HepG2 (cell line): ENCODE measurements around the gene TAF6L. TPM values are rescaled to one million over a fixed set of nuclear protein-coding genes. Genes with fewer than 3 reads are reported as not detected.

Experiments
- GLI4 ChIP-seq: sonication (generic); formaldehyde crosslinking; IDR thresholded peaks from 2 replicates; pipeline ENCODE4 v1.5.1; 2020; ENCODE audit warnings: missing genetic modification reagents, mild to moderate bottlenecking, moderate library complexity, borderline replicate concordance
- MED8 ChIP-seq: sonication (generic); formaldehyde crosslinking; IDR thresholded peaks from 2 replicates; pipeline ENCODE4 v1.8.1; 2023; ENCODE audit warnings: mild to moderate bottlenecking, missing genetic modification reagents; ENCODE audit not compliant: insufficient replicate concordance
- SOX6 ChIP-seq, 2 experiments: fragments of 450-650 bp in 1 of 2; sonication (generic) in 1 of 2; formaldehyde crosslinking in 1 of 2; IDR thresholded peaks; 2 replicates each; pipeline versions ENCODE4 v1.4.0 to v1.6.1; 2017 to 2020; ENCODE audit warnings: antibody characterized with exemption in 1 of 2, mild to moderate bottlenecking in 1 of 2, missing genetic modification reagents in 1 of 2
- ZNF180 ChIP-seq: sonication (generic); formaldehyde crosslinking; IDR thresholded peaks from 2 replicates; pipeline ENCODE4 v1.4.0; 2020; ENCODE audit warnings: low read depth, missing genetic modification reagents, borderline replicate concordance
- ZNF282 ChIP-seq: fragments of 450-650 bp; IDR thresholded peaks from 2 replicates; pipeline ENCODE4 v1.6.1; 2018; ENCODE audit not compliant: partially characterized antibody
- ZNF768 ChIP-seq: sonication (generic); formaldehyde crosslinking; IDR thresholded peaks from 2 replicates; pipeline ENCODE4 v1.4.0; 2020; ENCODE audit warnings: missing genetic modification reagents
- polyA plus RNA-seq, 8 experiments: library from polyadenylated mRNA; depleted of rRNA in 3 of 8; stranded (reverse) in 7 of 8; unstranded in 1 of 8; fragments of >200 nt; fragmentation: Illumina TruSeq in 4 of 8; extraction: Trizol in 4 of 8; gene quantifications; 2 replicates each; pipeline versions ENCODE4 v1.2.1 to v1.2.3, GENCODE V29; 2011 to 2016; ENCODE audit warnings: low read depth in 4 of 8, missing spikeins in 1 of 8, mixed read lengths in 1 of 8; ENCODE audit not compliant: insufficient read depth in 1 of 8
- total RNA-seq, 5 experiments: library from RNA; depleted of rRNA; stranded (reverse); fragments of >200 nt; fragmentation: Illumina TruSeq; extraction: Trizol; gene quantifications; 2 replicates each; pipeline ENCODE4 v1.2.3, GENCODE V29; 2016; ENCODE audit warnings: low read depth in 1 of 5
- TF ChIP-seq, protein P1 (sequence below), 2 experiments: fragments of 450-650 bp in 1 of 2; sonication (generic) in 1 of 2; formaldehyde crosslinking in 1 of 2; IDR thresholded peaks; 2 replicates each; pipeline versions ENCODE4 v1.6.1 to v1.8.0; 2016 to 2022; ENCODE audit warnings: antibody characterized with exemption in 1 of 2, mild to moderate bottlenecking in 1 of 2, missing genetic modification reagents in 1 of 2
- TF ChIP-seq, protein P2 (sequence below): IDR thresholded peaks from 2 replicates; pipeline ENCODE4 v1.6.1; 2018; ENCODE audit warnings: missing genetic modification reagents, mild to moderate bottlenecking, missing compliant biosample characterization
- TF ChIP-seq, protein P3 (sequence below): IDR thresholded peaks from 2 replicates; pipeline ENCODE4 v1.6.1; 2016; ENCODE audit warnings: mild to moderate bottlenecking, missing biosample characterization, missing genetic modification reagents
- TF ChIP-seq, protein P4 (sequence below): IDR thresholded peaks from 2 replicates; pipeline ENCODE4 v1.6.1; 2016; ENCODE audit warnings: low read depth, control low read depth
- TF ChIP-seq, protein P5 (sequence below): sonication (generic); formaldehyde crosslinking; IDR thresholded peaks from 2 replicates; pipeline ENCODE4 v1.4.0; 2020; ENCODE audit warnings: missing genetic modification reagents

Gene TAF6L
- total and polyA plus RNA-seq, 2 of the 13 experiments (the other 11 are each of a cell fraction or from before 2014, with no cell fraction given), result 12.6 to 19.4 TPM

DNA sequence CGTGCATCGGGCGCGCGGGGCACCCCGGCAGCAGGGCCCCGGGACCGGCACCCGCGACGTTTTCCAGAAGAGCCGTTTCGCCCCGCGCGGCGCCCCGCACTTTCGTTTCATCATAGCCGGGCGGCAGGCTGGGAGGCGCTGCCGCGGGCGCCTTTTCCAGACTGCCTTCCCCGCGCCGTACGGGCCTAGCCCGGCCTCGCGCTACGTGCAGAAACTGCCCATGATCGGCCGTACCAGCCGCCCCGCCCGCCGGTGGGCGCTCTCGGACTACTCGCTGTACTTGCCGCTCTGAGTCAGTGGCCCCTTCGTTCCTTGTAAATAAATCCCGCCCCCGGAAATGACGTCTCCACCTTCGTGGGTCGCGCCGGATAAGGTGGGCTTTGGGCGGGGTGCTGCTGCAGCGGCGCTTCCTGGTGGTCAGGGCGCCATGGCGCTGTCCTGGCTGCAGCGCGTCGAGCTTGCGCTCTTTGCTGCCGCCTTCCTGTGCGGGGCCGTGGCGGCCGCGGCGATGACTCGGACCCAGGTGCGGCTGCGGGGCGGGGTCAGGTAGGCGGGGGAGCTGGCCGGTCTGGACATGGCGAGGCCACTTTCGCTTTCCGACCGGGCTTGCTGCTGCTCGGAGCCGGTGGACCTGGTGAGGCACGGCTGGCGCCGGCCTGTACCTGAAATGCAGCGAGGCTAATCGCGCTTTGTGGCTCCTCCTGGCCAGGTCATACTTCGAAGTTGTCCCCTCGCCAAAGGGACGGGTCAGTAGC, 16.0 kb downstream of the TAF6L start, which contains the start of gene TMEM179B (continued):
- TF ChIP-seq, protein P1, sequence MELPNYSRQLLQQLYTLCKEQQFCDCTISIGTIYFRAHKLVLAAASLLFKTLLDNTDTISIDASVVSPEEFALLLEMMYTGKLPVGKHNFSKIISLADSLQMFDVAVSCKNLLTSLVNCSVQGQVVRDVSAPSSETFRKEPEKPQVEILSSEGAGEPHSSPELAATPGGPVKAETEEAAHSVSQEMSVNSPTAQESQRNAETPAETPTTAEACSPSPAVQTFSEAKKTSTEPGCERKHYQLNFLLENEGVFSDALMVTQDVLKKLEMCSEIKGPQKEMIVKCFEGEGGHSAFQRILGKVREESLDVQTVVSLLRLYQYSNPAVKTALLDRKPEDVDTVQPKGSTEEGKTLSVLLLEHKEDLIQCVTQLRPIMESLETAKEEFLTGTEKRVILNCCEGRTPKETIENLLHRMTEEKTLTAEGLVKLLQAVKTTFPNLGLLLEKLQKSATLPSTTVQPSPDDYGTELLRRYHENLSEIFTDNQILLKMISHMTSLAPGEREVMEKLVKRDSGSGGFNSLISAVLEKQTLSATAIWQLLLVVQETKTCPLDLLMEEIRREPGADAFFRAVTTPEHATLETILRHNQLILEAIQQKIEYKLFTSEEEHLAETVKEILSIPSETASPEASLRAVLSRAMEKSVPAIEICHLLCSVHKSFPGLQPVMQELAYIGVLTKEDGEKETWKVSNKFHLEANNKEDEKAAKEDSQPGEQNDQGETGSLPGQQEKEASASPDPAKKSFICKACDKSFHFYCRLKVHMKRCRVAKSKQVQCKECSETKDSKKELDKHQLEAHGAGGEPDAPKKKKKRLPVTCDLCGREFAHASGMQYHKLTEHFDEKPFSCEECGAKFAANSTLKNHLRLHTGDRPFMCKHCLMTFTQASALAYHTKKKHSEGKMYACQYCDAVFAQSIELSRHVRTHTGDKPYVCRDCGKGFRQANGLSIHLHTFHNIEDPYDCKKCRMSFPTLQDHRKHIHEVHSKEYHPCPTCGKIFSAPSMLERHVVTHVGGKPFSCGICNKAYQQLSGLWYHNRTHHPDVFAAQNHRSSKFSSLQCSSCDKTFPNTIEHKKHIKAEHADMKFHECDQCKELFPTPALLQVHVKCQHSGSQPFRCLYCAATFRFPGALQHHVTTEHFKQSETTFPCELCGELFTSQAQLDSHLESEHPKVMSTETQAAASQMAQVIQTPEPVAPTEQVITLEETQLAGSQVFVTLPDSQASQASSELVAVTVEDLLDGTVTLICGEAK (IDR thresholded peaks at IDR 0.05), result peak; percentile 46; the same call in 1 of the 2 replicates
- TF ChIP-seq, protein P1 (CRISPR knock-in tag; IDR thresholded peaks at IDR 0.05), result peak; percentile 72; the same call in 1 of the 2 replicates
- TF ChIP-seq, protein P2, sequence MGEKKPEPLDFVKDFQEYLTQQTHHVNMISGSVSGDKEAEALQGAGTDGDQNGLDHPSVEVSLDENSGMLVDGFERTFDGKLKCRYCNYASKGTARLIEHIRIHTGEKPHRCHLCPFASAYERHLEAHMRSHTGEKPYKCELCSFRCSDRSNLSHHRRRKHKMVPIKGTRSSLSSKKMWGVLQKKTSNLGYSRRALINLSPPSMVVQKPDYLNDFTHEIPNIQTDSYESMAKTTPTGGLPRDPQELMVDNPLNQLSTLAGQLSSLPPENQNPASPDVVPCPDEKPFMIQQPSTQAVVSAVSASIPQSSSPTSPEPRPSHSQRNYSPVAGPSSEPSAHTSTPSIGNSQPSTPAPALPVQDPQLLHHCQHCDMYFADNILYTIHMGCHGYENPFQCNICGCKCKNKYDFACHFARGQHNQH, result peak; percentile 81
- TF ChIP-seq, protein P3, sequence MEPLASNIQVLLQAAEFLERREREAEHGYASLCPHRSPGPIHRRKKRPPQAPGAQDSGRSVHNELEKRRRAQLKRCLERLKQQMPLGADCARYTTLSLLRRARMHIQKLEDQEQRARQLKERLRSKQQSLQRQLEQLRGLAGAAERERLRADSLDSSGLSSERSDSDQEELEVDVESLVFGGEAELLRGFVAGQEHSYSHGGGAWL (CRISPR knock-in tag), result peak; percentile 92
- TF ChIP-seq, protein P4, sequence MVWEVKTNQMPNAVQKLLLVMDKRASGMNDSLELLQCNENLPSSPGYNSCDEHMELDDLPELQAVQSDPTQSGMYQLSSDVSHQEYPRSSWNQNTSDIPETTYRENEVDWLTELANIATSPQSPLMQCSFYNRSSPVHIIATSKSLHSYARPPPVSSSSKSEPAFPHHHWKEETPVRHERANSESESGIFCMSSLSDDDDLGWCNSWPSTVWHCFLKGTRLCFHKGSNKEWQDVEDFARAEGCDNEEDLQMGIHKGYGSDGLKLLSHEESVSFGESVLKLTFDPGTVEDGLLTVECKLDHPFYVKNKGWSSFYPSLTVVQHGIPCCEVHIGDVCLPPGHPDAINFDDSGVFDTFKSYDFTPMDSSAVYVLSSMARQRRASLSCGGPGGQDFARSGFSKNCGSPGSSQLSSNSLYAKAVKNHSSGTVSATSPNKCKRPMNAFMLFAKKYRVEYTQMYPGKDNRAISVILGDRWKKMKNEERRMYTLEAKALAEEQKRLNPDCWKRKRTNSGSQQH (CRISPR knock-in tag), result 0 out of 2 replicates have a peak, but pooled peaks have one; percentile 43
- no peak for TF ChIP-seq ZNF180 (CRISPR knock-in tag)
- TF ChIP-seq ZNF768 (CRISPR knock-in tag), result peak; percentile 79
- no peak for TF ChIP-seq GLI4 (CRISPR knock-in tag)
- TF ChIP-seq MED8, result peak; percentile 19
- TF ChIP-seq ZNF282, result no peak
- no peak for TF ChIP-seq SOX6 (IDR thresholded peaks at IDR 0.05)
- TF ChIP-seq SOX6 (CRISPR knock-in tag; IDR thresholded peaks at IDR 0.05), result peak; percentile 74
- TF ChIP-seq, protein P5, sequence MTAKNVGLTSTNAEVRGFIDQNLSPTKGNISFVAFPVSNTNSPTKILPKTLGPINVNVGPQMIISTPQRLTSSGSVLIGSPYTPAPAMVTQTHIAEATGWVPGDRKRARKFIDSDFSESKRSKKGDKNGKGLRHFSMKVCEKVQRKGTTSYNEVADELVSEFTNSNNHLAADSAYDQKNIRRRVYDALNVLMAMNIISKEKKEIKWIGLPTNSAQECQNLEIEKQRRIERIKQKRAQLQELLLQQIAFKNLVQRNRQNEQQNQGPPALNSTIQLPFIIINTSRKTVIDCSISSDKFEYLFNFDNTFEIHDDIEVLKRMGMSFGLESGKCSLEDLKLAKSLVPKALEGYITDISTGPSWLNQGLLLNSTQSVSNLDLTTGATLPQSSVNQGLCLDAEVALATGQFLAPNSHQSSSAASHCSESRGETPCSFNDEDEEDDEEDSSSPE (CRISPR knock-in tag), result peak; percentile 81
